ENCODE data around the gene FRMD4B.

DNA sequence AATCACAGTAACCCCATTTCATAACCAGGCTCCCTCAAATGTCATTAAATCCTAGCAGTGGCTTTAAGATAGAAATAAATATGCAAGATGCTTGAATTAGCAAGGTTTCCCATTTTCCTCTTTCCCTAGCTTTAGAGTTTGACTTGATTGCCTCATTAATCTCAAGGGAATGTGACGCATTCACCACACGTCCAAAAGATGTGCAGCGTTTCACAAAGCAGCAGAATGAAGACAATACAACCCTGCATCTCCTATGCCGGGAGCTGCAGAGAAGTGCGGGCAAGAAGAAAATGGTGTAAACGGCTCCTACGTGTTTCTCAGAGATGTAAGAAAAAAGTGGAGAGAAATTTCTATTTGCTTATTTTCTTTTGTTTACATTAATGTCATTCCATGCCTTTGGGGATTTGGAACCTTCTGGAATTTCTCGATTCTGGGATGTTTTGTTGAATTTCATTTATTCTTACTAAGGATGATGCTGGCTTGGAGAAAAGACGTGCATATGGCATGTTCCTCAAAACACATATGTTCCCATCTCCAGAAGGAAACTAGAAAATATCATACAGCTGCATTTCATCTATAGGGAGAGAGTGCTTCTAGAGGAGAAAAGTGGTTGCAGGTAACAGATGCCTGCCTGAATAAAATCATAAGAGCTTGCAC, 27.8 kb upstream of the FRMD4B start:
- TF ChIP-seq, protein P1, sequence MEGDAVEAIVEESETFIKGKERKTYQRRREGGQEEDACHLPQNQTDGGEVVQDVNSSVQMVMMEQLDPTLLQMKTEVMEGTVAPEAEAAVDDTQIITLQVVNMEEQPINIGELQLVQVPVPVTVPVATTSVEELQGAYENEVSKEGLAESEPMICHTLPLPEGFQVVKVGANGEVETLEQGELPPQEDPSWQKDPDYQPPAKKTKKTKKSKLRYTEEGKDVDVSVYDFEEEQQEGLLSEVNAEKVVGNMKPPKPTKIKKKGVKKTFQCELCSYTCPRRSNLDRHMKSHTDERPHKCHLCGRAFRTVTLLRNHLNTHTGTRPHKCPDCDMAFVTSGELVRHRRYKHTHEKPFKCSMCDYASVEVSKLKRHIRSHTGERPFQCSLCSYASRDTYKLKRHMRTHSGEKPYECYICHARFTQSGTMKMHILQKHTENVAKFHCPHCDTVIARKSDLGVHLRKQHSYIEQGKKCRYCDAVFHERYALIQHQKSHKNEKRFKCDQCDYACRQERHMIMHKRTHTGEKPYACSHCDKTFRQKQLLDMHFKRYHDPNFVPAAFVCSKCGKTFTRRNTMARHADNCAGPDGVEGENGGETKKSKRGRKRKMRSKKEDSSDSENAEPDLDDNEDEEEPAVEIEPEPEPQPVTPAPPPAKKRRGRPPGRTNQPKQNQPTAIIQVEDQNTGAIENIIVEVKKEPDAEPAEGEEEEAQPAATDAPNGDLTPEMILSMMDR (IDR thresholded peaks at IDR 0.05): no peak
- no peak for TF ChIP-seq EZH2 (IDR thresholded peaks at IDR 0.05)

Data from neural progenitor cell (in vitro differentiated cells).